Measurements from ENCODE around the gene HAGHL.

GRCh38 chr16:694863-695354 lies 32.0 kb upstream of the HAGHL start:
- TF ChIP-seq POLR2A (IDR thresholded peaks at IDR 0.05; ENCODE audit: borderline replicate concordance, extremely low read depth, insufficient read depth, insufficient read length) (no peak), ATF3 (IDR thresholded peaks at IDR 0.05) (no peak), ELF1 (IDR thresholded peaks at IDR 0.05; ENCODE audit: borderline replicate concordance, low read depth) (no peak), YY1 (IDR thresholded peaks at IDR 0.05; ENCODE audit: extremely low read depth, insufficient replicate concordance, low read depth, low read length) (no peak), CTCF (IDR thresholded peaks at IDR 0.05 in 2 of 3, conservative IDR thresholded peaks at IDR 0.05 in 1 of 3; ENCODE audit: borderline replicate concordance in 1 of 3, insufficient read depth in 1 of 3, low read depth in 2 of 3, low read length in 2 of 3) (no peak)
